ENCODE results near the gene LECT2.

GRCh38 chr5:135971701-135972100 is 16.9 kb upstream of the LECT2 start:
- TF ChIP-seq CTCF (conservative IDR thresholded peaks at IDR 0.05) (no peak), ZFX (IDR thresholded peaks at IDR 0.05) (no peak)

Measured in C4-2B (cell line).